LNCaP clone FGC (cell line): ENCODE measurements around the gene ORM1.

Experiments used
- DNase-seq: peaks from one replicate; pipeline ENCODE4 v3.0.0-alpha.2; 2011; ENCODE audit warnings: low read depth
- H3K4me3 ChIP-seq: 2 replicates; pipeline ENCODE4 v1.5.1; 2011; ENCODE audit warnings: mild to moderate bottlenecking, low read depth, low read length, control low read depth
- CTCF ChIP-seq: IDR thresholded peaks from 2 replicates; pipeline ENCODE4 v1.5.1; 2012; ENCODE audit warnings: mild to moderate bottlenecking; ENCODE audit not compliant: control insufficient read depth, insufficient read depth; ENCODE audit errors: extremely low read depth

Gene ORM1

GRCh38 chr9:114308361-114308950 is 14.4 kb upstream of the ORM1 start:
- H3K4me3 ChIP-seq: no peak overlapping the region
- no peak for DNase-seq
- TF ChIP-seq CTCF: no peak

GRCh38 chr9:114309096-114309495 is 13.8 kb upstream of the ORM1 start:
- DNase-seq: no peak
- TF ChIP-seq CTCF: no peak
- no peak overlapping the region for H3K4me3 ChIP-seq

- H3K4me3 ChIP-seq: no peak overlapping the region
- no peak for DNase-seq
Measured at GRCh38 chr9:114310471-114311450, 12.1 kb upstream of the ORM1 start.

GRCh38 chr9:114311571-114312512 is 11.1 kb upstream of the ORM1 start:
- no peak for DNase-seq
- TF ChIP-seq CTCF: no peak
- H3K4me3 ChIP-seq: no peak overlapping the region

More at GRCh38 chr9:114310471-114311450, 12.1 kb upstream of the ORM1 start:
- no peak for TF ChIP-seq CTCF

- no peak for TF ChIP-seq CTCF
- H3K4me3 ChIP-seq: no peak overlapping the region
- DNase-seq: no peak
Measured at GRCh38 chr9:114312513-114312875, 10.4 kb upstream of the ORM1 start.

- TF ChIP-seq CTCF: no peak
- DNase-seq: no peak
- no peak overlapping the region for H3K4me3 ChIP-seq
Measured at GRCh38 chr9:114313186-114313585, 9.7 kb upstream of the ORM1 start.
